OCI-LY7 (cell line): ENCODE results near the gene SNPH. TPM values are rescaled to one million over a fixed set of nuclear protein-coding genes. Genes with fewer than 3 reads are reported as not detected.

ENCODE experiments used
- BruUV-seq: library from RNA; stranded (reverse); fragments of 400-500 nt; replicated peaks from 2 replicates; lab custom pipeline; 2021; lab: Mats Ljungman, UMichigan
- CTCF ChIA-PET: fragments of 300-600 bp; sonication (Branson Sonifier 250); formaldehyde crosslinking; loops from one replicate; lab custom pipeline; 2022; ENCODE audit warnings: antibody characterized with exemption; ENCODE audit not compliant: unreplicated experiment; lab: Charles Lee
- POLR2A ChIA-PET: fragments of 300-600 bp; sonication (Branson Sonifier 250); formaldehyde crosslinking; loops from one replicate; lab custom pipeline; 2022; ENCODE audit warnings: antibody characterized with exemption; lab: Charles Lee
- DNase-seq: peaks from one replicate; pipeline ENCODE4 v3.0.0-alpha.2; 2015; ENCODE audit warnings: low spot score
- H2AFZ ChIP-seq: fragments of 200-600 bp; sonication (generic), shearing (Covaris generic); 2 replicates; pipeline ENCODE4 v1.6.1; 2014; ENCODE audit warnings: mild to moderate bottlenecking, antibody characterized with exemption, low read length, moderate library complexity
- H3K27ac ChIP-seq: fragments of 200-600 bp; sonication (generic); 2 replicates; pipeline ENCODE4 v1.5.1; 2014; ENCODE audit warnings: mixed run types, low read depth, mild to moderate bottlenecking, moderate library complexity, low read length, inconsistent platforms; ENCODE audit not compliant: poor library complexity, severe bottlenecking
- H3K36me3 ChIP-seq: fragments of 200-600 bp; sonication (generic); 2 replicates; pipeline ENCODE4 v1.6.1; 2014; ENCODE audit warnings: mild to moderate bottlenecking, antibody characterized with exemption, low read length, moderate library complexity, mixed read lengths; ENCODE audit not compliant: insufficient read depth
- H3K4me1 ChIP-seq: fragments of 200-600 bp; sonication (generic); 2 replicates; pipeline ENCODE4 v1.5.1; 2014; ENCODE audit warnings: mild to moderate bottlenecking, low read length; ENCODE audit not compliant: insufficient read depth, poor library complexity, severe bottlenecking
- H3K4me2 ChIP-seq: fragments of 200-600 bp; sonication (generic); 2 replicates; pipeline ENCODE4 v1.6.1; 2014; ENCODE audit warnings: mild to moderate bottlenecking, low read length
- H3K4me3 ChIP-seq: fragments of 200-600 bp; sonication (generic); 2 replicates; pipeline ENCODE4 v1.5.1; 2014; ENCODE audit warnings: mild to moderate bottlenecking, low read depth, low read length; ENCODE audit not compliant: poor library complexity, severe bottlenecking
- H3K79me2 ChIP-seq: fragments of 200-600 bp; sonication (generic); 2 replicates; pipeline ENCODE4 v1.6.1; 2016; ENCODE audit warnings: low read depth, mild to moderate bottlenecking, low read length, moderate library complexity, mixed read lengths; ENCODE audit not compliant: insufficient read depth
- H3K9me2 ChIP-seq: fragments of 200-600 bp; sonication (generic); 2 replicates; pipeline ENCODE4 v1.6.1; 2016; ENCODE audit warnings: mild to moderate bottlenecking, low read length, mixed read lengths; ENCODE audit not compliant: insufficient read depth
- H3K9me3 ChIP-seq: fragments of 200-600 bp; sonication (generic); 2 replicates; pipeline ENCODE4 v1.6.1; 2014; ENCODE audit warnings: mild to moderate bottlenecking, mixed run types, low read length, mixed read lengths
- H4K20me1 ChIP-seq: fragments of 200-600 bp; sonication (generic); 2 replicates; pipeline ENCODE4 v1.6.1; 2014; ENCODE audit warnings: mild to moderate bottlenecking, antibody characterized with exemption, low read length, moderate library complexity, mixed read lengths; ENCODE audit not compliant: insufficient read depth
- EZH2phosphoT487 ChIP-seq: fragments of 200-600 bp; sonication (generic); IDR thresholded peaks from 2 replicates; pipeline ENCODE4 v1.6.1; 2018; ENCODE audit warnings: low read depth, borderline replicate concordance, mild to moderate bottlenecking, mixed run types, antibody characterized with exemption, low read length, moderate library complexity, mixed read lengths
- intact Hi-C: fragments of 100-400 bp; cut with micrococcal nuclease; formaldehyde crosslinking; loops from one replicate; pipeline ENCODE4 v1.10.0; 2022; ENCODE audit not compliant: unreplicated experiment
- total RNA-seq, 2 experiments: library from RNA; depleted of rRNA in 1 of 2; stranded (reverse); fragments of >200 nt in 1 of 2; shearing (Covaris generic) in 1 of 2; gene quantifications; 2 replicates each; pipeline ENCODE4 v1.2.3, GENCODE V29; 2014 to 2022
- TF ChIP-seq, protein P1 (sequence below): fragments of 200-600 bp; sonication (generic); conservative IDR thresholded peaks from 2 replicates; pipeline ENCODE4 v1.5.1; 2014; ENCODE audit warnings: mild to moderate bottlenecking, antibody characterized with exemption, low read length, moderate library complexity, mixed read lengths

The SNPH gene
- total RNA-seq, 2 experiments from 2014 or later: not detected

DNA sequence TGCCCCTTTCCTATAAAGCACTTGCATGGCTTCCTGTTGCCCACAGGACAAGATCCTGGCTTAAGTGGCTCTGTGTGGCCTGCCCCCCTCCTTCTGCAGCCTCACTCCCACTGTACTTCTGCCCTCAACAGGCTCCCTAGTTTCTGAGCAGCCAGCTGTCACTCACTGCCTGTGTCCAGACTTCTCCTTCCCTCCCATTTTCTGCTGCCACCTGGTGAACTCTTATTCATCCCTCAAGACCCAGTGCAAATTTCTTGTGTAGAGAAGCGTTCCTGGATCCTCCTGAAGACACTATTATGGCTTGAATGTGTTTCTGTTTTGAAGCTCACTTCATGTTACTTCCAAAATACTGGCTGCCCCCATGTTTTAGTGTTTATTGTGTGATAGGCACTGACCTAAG is 26.5 kb downstream of the SNPH start:
- no peaks in the 10 kb centered on the region for H3K36me3 ChIP-seq
- BruUV-seq: no TSS peak
- no peaks in the 10 kb centered on the region for H3K79me2 ChIP-seq
- intact Hi-C loops: no loop called here
- no peak overlapping the region for H2AFZ ChIP-seq
- H3K9me3 ChIP-seq: no peaks in the 10 kb centered on the region
- ChIA-PET CTCF (no interaction called here), POLR2A (no interaction called here)
- no peaks in the 10 kb centered on the region for H3K4me1 ChIP-seq
- DNase-seq: no peak
- H4K20me1 ChIP-seq: no peaks in the 10 kb centered on the region
- H3K9me2 ChIP-seq: no peaks in the 10 kb centered on the region
- H3K27ac ChIP-seq: no peak overlapping the region
- TF ChIP-seq, protein P1, sequence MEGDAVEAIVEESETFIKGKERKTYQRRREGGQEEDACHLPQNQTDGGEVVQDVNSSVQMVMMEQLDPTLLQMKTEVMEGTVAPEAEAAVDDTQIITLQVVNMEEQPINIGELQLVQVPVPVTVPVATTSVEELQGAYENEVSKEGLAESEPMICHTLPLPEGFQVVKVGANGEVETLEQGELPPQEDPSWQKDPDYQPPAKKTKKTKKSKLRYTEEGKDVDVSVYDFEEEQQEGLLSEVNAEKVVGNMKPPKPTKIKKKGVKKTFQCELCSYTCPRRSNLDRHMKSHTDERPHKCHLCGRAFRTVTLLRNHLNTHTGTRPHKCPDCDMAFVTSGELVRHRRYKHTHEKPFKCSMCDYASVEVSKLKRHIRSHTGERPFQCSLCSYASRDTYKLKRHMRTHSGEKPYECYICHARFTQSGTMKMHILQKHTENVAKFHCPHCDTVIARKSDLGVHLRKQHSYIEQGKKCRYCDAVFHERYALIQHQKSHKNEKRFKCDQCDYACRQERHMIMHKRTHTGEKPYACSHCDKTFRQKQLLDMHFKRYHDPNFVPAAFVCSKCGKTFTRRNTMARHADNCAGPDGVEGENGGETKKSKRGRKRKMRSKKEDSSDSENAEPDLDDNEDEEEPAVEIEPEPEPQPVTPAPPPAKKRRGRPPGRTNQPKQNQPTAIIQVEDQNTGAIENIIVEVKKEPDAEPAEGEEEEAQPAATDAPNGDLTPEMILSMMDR: no peak
- TF ChIP-seq EZH2phosphoT487: no peak
- no peak overlapping the region for H3K4me3 ChIP-seq
- no peak overlapping the region for H3K4me2 ChIP-seq

DNA sequence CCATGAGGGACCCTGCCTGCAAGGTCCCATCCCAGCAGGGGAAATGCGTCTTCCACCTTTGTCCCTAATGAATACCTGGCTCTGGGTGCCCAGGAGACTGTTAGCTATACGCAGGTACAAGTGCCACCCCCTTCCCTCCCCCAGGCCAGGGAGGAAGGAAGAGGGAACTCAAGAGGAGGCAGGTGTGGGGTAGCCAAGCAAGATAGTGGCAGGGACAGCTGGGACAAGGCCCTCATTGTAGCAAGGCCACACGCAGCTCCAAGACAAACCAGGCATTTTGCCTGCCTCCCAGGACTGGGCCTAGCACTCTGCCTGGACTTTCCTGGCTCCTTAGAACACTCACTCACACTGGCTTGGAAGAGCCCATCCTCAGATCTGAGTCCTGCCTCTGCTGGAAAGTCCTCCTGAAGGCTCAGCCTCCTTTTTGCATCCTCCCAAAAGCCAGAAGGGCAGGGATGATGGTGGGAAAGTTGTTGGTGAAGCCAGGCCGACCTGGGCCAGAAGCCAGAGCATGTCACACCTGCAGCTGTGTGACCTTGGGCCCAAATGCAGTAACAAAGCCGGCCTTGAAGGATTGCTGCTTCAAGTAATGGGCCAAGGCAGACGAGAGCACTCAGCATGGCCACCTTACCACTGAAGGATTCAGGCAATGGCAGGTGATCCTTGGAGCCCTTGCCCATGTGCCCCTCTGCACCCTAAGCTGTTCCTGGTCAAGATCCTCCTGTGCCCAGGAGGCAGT is 27.7 kb downstream of the SNPH start:
- no TSS peak for BruUV-seq
- H3K4me2 ChIP-seq: no peak overlapping the region
- intact Hi-C loops: no loop called here
- H3K27ac ChIP-seq: no peak overlapping the region
- no peak overlapping the region for H3K4me3 ChIP-seq
- ChIA-PET CTCF (no interaction called here), POLR2A (no interaction called here)
- no peak overlapping the region for H2AFZ ChIP-seq
- no peaks in the 10 kb centered on the region for H3K9me2 ChIP-seq
- H4K20me1 ChIP-seq: no peaks in the 10 kb centered on the region
- no peaks in the 10 kb centered on the region for H3K9me3 ChIP-seq
- no peak for DNase-seq
- H3K36me3 ChIP-seq: no peaks in the 10 kb centered on the region
- no peaks in the 10 kb centered on the region for H3K79me2 ChIP-seq
- no peaks in the 10 kb centered on the region for H3K4me1 ChIP-seq
- TF ChIP-seq EZH2phosphoT487: no peak
- TF ChIP-seq, protein P1: no peak

DNA sequence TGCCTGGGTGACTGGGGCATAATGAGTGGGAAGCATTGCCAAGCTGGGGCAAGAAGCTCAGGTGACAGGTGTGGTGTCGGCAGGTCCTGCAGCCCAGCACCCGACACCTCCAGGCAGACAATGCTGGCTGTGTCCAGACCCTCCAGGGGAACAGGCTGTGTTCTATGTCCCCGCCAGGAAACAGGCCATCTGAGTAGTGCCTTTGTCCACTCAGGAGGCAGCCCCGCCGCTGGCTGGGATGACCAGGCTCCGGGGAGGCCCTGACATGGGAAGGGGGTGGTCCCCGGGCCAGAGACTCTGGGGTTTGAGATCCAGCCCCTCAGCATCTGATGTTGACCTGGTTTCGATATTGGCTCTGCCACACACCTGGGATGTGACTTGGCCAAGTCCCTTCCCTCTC is 28.4 kb downstream of the SNPH start:
- no peaks in the 10 kb centered on the region for H3K9me3 ChIP-seq
- H3K4me1 ChIP-seq: no peaks in the 10 kb centered on the region
- H3K9me2 ChIP-seq: no peaks in the 10 kb centered on the region
- intact Hi-C loops: no loop called here
- DNase-seq: no peak
- no TSS peak for BruUV-seq
- TF ChIP-seq, protein P1: no peak
- TF ChIP-seq EZH2phosphoT487: no peak
- no peaks in the 10 kb centered on the region for H3K36me3 ChIP-seq
- H2AFZ ChIP-seq: no peak overlapping the region
- no peaks in the 10 kb centered on the region for H4K20me1 ChIP-seq
- POLR2A ChIA-PET: no interaction called here
- H3K79me2 ChIP-seq: no peaks in the 10 kb centered on the region
- H3K4me2 ChIP-seq: no peak overlapping the region
- no peak overlapping the region for H3K4me3 ChIP-seq
- H3K27ac ChIP-seq: no peak overlapping the region
- CTCF ChIA-PET: no interaction called here
